ENCODE results near the gene MGRN1. TPM values are rescaled to one million over a fixed set of nuclear protein-coding genes. Genes with fewer than 3 reads are reported as not detected.

Gene MGRN1
- total RNA-seq, 4 donors from 2014 or later, result 32.5 to 86.4 (median 57.6) TPM

DNA sequence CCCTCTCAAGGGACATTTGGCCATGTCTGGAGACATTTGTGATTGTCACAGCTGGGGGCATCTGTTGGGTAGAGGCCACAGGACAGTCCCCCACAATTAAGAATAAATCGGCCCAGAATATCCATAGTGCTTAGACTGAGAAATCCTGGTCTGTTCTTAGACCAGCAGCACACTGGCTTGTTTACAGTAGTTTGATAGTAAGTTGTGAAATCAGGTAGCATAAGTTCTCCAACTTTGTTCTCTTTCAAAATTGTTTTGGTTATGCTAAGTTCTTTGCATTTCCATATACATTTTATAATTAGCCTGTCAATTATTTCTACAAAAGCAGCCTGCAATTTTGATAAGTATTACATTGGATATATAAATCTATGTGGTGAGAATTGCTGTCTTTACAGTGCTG, 6.8 kb downstream of the MGRN1 start:
- Histone ChIP-seq H3K4me3 (replicated peaks in 1 of 3) (no peak overlapping the region), H3K36me3 (peaks cover 0 to 4% of the 10 kb centered on the region in 2 donors), H3K9me3 (no peaks in the 10 kb centered on the region), H3K27me3 (no peaks in the 10 kb centered on the region), H3K4me1 (peaks cover 5 to 6% of the 10 kb centered on the region in 2 donors), H3K27ac (no peak overlapping the region)
- no peak for TF ChIP-seq POLR2A (IDR thresholded peaks at IDR 0.05)
- TF ChIP-seq, protein P1, sequence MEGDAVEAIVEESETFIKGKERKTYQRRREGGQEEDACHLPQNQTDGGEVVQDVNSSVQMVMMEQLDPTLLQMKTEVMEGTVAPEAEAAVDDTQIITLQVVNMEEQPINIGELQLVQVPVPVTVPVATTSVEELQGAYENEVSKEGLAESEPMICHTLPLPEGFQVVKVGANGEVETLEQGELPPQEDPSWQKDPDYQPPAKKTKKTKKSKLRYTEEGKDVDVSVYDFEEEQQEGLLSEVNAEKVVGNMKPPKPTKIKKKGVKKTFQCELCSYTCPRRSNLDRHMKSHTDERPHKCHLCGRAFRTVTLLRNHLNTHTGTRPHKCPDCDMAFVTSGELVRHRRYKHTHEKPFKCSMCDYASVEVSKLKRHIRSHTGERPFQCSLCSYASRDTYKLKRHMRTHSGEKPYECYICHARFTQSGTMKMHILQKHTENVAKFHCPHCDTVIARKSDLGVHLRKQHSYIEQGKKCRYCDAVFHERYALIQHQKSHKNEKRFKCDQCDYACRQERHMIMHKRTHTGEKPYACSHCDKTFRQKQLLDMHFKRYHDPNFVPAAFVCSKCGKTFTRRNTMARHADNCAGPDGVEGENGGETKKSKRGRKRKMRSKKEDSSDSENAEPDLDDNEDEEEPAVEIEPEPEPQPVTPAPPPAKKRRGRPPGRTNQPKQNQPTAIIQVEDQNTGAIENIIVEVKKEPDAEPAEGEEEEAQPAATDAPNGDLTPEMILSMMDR (IDR thresholded peaks at IDR 0.05), result no peak
- DNase-seq, result no peak
- intact Hi-C loops (cut with DNase I), result no loop called here
- 91 to 95% methylated on average over 1 of the region's 1 CpG for WGBS, 2 donors

DNA sequence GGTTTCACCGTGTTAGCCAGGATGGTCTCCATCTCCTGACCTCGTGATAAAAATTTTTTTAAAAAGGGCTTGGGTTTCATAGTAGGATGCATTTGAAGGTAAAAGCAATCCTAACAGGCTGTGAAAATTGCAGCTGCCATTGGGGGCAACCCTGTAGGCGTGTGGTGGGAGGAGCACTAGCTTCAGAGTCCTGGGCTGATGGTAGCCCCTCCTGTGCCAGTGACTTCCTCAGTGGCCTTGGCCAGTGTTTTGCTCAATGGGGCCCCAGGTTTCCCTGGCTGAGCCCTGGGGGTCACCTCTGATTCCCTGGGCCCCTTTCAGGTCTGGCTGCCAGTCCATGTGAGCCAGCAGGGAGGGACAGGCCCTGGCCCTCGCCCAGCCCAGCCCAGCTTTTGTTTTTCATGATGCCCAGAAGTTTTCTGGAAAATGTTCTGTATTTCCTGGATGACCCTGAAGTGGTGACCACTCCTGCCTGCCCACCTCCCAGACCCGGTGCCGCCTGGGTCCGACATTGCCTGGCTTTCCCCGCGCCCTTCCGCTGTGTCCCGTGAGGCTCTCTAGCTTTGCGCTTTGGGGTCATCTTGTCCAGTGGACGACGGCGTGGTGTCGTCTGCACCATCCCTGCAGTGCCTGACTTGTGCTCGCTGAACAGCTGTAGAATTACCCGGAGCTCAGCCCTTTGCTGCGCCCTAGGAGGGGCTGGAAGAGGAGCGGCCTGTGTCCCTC, 9.4 kb downstream of the MGRN1 start:
- Histone ChIP-seq H3K9me3 (no peaks in the 10 kb centered on the region), H3K4me1 (no peaks in the 10 kb centered on the region), H3K36me3 (peaks cover 0 to 4% of the 10 kb centered on the region in 2 donors), H3K4me3 (replicated peaks in 1 of 3) (no peak overlapping the region), H3K27me3 (no peaks in the 10 kb centered on the region), H3K27ac (no peak overlapping the region)
- WGBS, 2 donors, result 96% methylated on average over 20 of the region's 20 CpGs
- no peak for TF ChIP-seq POLR2A (IDR thresholded peaks at IDR 0.05)
- TF ChIP-seq, protein P1 (IDR thresholded peaks at IDR 0.05), result no peak
- intact Hi-C loops (cut with DNase I), result no loop called here
- no peak for DNase-seq

DNA sequence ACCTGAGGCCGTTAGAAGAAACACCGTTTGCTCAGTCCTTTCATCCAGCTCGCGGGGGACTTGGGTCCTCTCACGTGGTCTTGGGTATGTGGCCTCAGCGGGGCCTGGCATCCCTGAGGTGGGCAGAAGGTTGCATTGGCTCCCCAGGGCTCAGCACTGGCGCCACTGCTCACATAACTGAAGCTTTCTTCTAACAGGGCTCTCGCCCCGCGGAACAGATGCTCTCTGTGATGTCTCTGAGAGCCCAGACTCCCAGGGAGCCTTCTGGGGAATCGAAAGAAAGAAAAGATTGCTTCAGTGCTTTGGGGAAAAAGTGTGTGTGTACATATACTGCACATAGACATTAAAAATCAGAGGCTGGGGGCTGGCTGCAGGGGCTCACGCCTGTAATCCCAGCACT, 10.1 kb downstream of the MGRN1 start:
- Histone ChIP-seq H3K9me3 (no peaks in the 10 kb centered on the region), H3K27ac (no peak overlapping the region), H3K27me3 (no peaks in the 10 kb centered on the region), H3K4me3 (replicated peaks in 1 of 3) (no peak overlapping the region), H3K36me3 (peaks cover 0 to 4% of the 10 kb centered on the region in 2 donors), H3K4me1 (no peaks in the 10 kb centered on the region)
- no peak for DNase-seq
- 88 to 94% methylated on average over 6 to 12 of the region's 12 CpGs for WGBS, 2 donors
- no peak for TF ChIP-seq POLR2A (IDR thresholded peaks at IDR 0.05)
- TF ChIP-seq, protein P1 (IDR thresholded peaks at IDR 0.05), result no peak
- intact Hi-C loops (cut with DNase I), result no loop called here

DNA sequence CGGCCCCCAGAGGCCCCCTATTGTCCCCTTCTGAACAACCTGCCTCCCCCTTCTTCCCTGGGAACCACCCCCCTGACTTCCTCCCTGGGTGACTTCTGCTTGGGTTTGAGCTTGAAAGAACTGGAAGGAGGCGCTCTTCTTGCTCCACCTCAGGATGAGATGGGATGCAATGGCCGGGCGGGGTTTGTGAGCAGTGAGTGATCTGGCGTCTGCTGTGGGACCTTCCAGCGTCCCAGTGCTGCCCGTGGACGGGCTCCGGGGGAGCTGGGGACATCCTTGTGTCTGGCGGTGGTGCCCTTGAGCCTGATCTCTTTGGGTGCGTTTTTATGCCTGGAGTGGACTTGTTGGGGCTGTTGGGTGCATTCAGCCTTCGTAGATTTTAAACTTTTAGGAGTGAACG, 11.6 kb downstream of the MGRN1 start:
- peaks cover 0 to 4% of the 10 kb centered on the region in 2 donors for H3K36me3 ChIP-seq
- H3K27ac ChIP-seq, result no peak overlapping the region
- no peak overlapping the region for H3K4me3 ChIP-seq (replicated peaks in 1 of 3)
- peaks cover 11 to 12% of the 10 kb centered on the region in 2 donors for H3K4me1 ChIP-seq
- H3K27me3 ChIP-seq, result no peaks in the 10 kb centered on the region
- no peaks in the 10 kb centered on the region for H3K9me3 ChIP-seq
- intact Hi-C loops (cut with DNase I), result no loop called here
- TF ChIP-seq, protein P1 (IDR thresholded peaks at IDR 0.05), result no peak
- TF ChIP-seq POLR2A (IDR thresholded peaks at IDR 0.05), result no peak
- WGBS, 2 donors, result 90 to 92% methylated on average over 12 to 13 of the region's 13 CpGs
- DNase-seq, result no peak

DNA sequence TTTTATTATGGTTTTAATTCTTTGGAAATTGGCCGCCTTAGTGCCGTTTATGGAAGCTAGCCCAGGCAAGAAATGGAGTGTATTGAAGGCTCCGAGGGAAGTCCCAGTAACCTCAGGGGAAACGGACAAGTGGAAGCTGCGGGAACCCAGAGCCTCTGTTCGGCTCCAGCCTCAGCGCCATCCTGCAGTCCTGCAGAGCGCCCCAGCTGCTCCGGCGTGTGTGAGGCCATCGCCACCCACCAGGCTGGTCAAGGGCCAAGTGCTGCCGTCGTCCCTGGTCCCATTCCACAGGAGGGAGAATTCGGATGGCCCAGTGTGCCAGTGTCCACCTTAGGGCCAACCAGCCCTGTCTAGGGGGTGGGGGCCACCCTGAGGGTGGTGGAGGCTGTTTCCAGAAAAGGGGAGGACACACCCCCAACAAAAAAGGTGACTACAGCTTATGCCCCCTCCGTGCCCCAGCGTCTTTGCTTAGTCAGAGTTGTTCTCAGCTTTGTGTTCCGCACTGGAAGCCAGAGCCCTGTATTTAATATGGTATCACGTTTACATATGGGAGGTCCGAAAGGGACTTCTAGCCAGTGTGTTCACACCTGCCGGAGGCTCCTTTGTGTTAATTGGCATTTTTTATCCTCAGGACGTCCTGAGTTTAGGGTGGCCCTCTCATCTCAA, 13.0 kb downstream of the MGRN1 start:
- Histone ChIP-seq H3K9me3 (no peaks in the 10 kb centered on the region), H3K4me1 (peaks cover 11 to 13% of the 10 kb centered on the region in 2 donors), H3K4me3 (replicated peaks in 1 of 3) (no peak overlapping the region), H3K27ac (no peak overlapping the region), H3K27me3 (no peaks in the 10 kb centered on the region), H3K36me3 (peaks cover 0 to 4% of the 10 kb centered on the region in 2 donors)
- WGBS, 2 donors, result 73 to 87% methylated on average over 19 to 21 of the region's 21 CpGs
- no peak for TF ChIP-seq POLR2A (IDR thresholded peaks at IDR 0.05)
- TF ChIP-seq, protein P1 (IDR thresholded peaks at IDR 0.05), result no peak
- no peak for DNase-seq
- intact Hi-C loops (cut with DNase I), result no loop called here
